ENCODE results near the gene CRLF3.

DNA sequence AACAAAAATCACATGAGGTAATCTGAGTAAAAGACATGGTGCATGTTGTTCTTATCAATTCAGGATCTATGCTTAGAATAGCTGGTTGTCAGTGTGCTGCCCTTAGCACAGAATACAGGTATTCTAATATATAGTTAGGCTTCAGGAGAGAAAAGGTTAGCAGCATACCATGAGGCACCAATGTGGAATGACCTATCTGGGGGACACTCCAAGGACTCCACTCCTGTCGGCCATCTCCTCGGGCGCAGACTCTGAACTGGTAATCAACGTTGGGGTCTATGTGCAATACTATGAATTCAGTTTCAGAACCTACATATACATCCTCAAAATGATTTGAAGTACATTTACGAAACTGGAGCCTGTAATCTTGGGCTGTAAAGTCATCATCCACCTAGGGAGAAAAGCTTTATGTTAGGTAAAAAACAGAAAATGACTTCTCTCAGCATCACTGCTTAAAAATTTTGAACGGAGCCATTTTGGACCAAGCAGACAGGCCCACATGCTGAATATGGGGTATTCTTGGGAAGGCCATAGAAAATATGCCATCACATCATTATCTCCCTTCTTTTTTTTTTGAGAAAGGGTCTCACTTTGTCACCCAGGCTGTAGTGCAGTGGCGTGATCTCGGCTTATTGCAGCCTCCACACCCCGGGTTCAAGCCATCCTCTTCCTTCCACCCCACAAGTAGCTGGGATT lies 31.1 kb downstream of the CRLF3 start:
- TF ChIP-seq POLR2A (IDR thresholded peaks at IDR 0.05; ENCODE audit: low read length), result peak; percentile 7
- TF ChIP-seq GATA1 (IDR thresholded peaks at IDR 0.05; ENCODE audit: low read depth, low read length), result no peak

Data from erythroblast (primary cell).